OCI-LY1 (cell line): ENCODE data around the gene TIMELESS.
"Not testable (repeated sequence)": the region's sequence is repeated elsewhere in the genome, so short reads cannot be mapped to it uniquely, and the experiment has no call there.

Experiments used
- H2AFZ ChIP-seq: fragments of 200-600 bp; sonication (generic), shearing (Covaris generic); 2 replicates; pipeline ENCODE4 v1.6.0; 2014; ENCODE audit warnings: antibody characterized with exemption, mild to moderate bottlenecking, low read length
- H3F3A ChIP-seq: fragments of 200-600 bp; sonication (generic), shearing (Covaris generic); 2 replicates; pipeline ENCODE4 v1.6.0; 2014; ENCODE audit warnings: mild to moderate bottlenecking, antibody characterized with exemption, low read length, moderate library complexity; ENCODE audit not compliant: insufficient read depth
- H3K27ac ChIP-seq: fragments of 200-600 bp; sonication (generic); 2 replicates; pipeline ENCODE4 v1.5.1; 2014; ENCODE audit warnings: low read length, mixed run types, mild to moderate bottlenecking, low read depth; ENCODE audit not compliant: poor library complexity, severe bottlenecking
- H3K27me3 ChIP-seq: fragments of 200-600 bp; sonication (generic); 2 replicates; pipeline ENCODE4 v1.6.0; 2014; ENCODE audit warnings: antibody characterized with exemption, mild to moderate bottlenecking, low read length, moderate library complexity; ENCODE audit not compliant: insufficient read depth
- H3K36me3 ChIP-seq: fragments of 200-600 bp; sonication (generic); 2 replicates; pipeline ENCODE4 v1.6.1; 2014; ENCODE audit warnings: mild to moderate bottlenecking, antibody characterized with exemption, low read length, moderate library complexity, mixed read lengths; ENCODE audit not compliant: insufficient read depth
- H3K4me1 ChIP-seq: fragments of 200-600 bp; sonication (generic); 2 replicates; pipeline ENCODE4 v1.5.1; 2014; ENCODE audit warnings: mild to moderate bottlenecking, low read length, moderate library complexity; ENCODE audit not compliant: insufficient read depth, severe bottlenecking
- H3K4me2 ChIP-seq: fragments of 200-600 bp; sonication (generic), shearing (Covaris generic); 2 replicates; pipeline ENCODE4 v1.6.1; 2014; ENCODE audit warnings: low read length
- H3K4me3 ChIP-seq: fragments of 200-600 bp; sonication (generic); 2 replicates; pipeline ENCODE4 v1.5.1; 2014; ENCODE audit warnings: low read length, low read depth, mild to moderate bottlenecking, mixed read lengths; ENCODE audit not compliant: poor library complexity, severe bottlenecking
- H3K79me2 ChIP-seq: fragments of 200-600 bp; shearing (Covaris generic); 2 replicates; pipeline ENCODE4 v1.6.1; 2016; ENCODE audit warnings: mixed run types, low read length, mixed read lengths; ENCODE audit not compliant: insufficient read depth
- H3K9ac ChIP-seq: fragments of 200-600 bp; sonication (generic), shearing (Covaris generic); 2 replicates; pipeline ENCODE4 v1.6.1; 2014; ENCODE audit warnings: mild to moderate bottlenecking, low read length, mixed read lengths
- H3K9me2 ChIP-seq: fragments of 200-600 bp; sonication (generic), shearing (Covaris generic); 2 replicates; pipeline ENCODE4 v1.6.1; 2014; ENCODE audit warnings: low read depth, mild to moderate bottlenecking, low read length, mixed read lengths
- H3K9me3 ChIP-seq: fragments of 200-600 bp; shearing (Covaris generic); 2 replicates; pipeline ENCODE4 v1.6.1; 2014; ENCODE audit warnings: low read length, mixed read lengths
- H4K20me1 ChIP-seq: fragments of 200-600 bp; sonication (generic), shearing (Covaris generic); 2 replicates; pipeline ENCODE4 v1.6.0; 2016; ENCODE audit warnings: mild to moderate bottlenecking, low read length; ENCODE audit not compliant: insufficient read depth
- CTCF ChIP-seq: fragments of 200-600 bp; sonication (generic), shearing (Covaris generic); IDR thresholded peaks from 2 replicates; pipeline ENCODE4 v1.5.1; 2017; ENCODE audit warnings: mild to moderate bottlenecking, antibody characterized with exemption, low read length, moderate library complexity, mixed read lengths
- EZH2 ChIP-seq: fragments of 200-600 bp; sonication (generic), shearing (Covaris generic); IDR thresholded peaks from 2 replicates; pipeline ENCODE4 v1.8.0; 2017; ENCODE audit warnings: borderline replicate concordance, mixed run types, mild to moderate bottlenecking, antibody characterized with exemption, low read length, moderate library complexity, mixed read lengths

Gene TIMELESS

GRCh38 chr12:56493409-56494105 lies 44.3 kb upstream of the TIMELESS start:
- not testable (repeated sequence) for H3K79me2 ChIP-seq, H2AFZ ChIP-seq, H4K20me1 ChIP-seq, H3K27me3 ChIP-seq, H3K9me3 ChIP-seq, H3K36me3 ChIP-seq, H3K4me3 ChIP-seq, H3F3A ChIP-seq, H3K27ac ChIP-seq, H3K4me1 ChIP-seq, H3K9me2 ChIP-seq, H3K4me2 ChIP-seq, H3K9ac ChIP-seq

- TF ChIP-seq CTCF (no peak), EZH2 (no peak)
- Histone ChIP-seq H3K36me3 (no peaks in the 10 kb centered on the region), H3K27ac (no peak overlapping the region), H3F3A (no peaks in the 10 kb centered on the region), H2AFZ (no peak overlapping the region), H3K27me3 (peaks cover 8% of the 10 kb centered on the region), H3K4me1 (no peaks in the 10 kb centered on the region), H3K79me2 (no peaks in the 10 kb centered on the region), H3K9me3 (no peaks in the 10 kb centered on the region), H3K9ac (no peak overlapping the region), H3K9me2 (no peaks in the 10 kb centered on the region), H3K4me2 (no peak overlapping the region), H4K20me1 (no peaks in the 10 kb centered on the region), H3K4me3 (no peak overlapping the region)
Observed at GRCh38 chr12:56490360-56490759, 41.1 kb upstream of the TIMELESS start.

GRCh38 chr12:56488041-56488955 lies 39.1 kb upstream of the TIMELESS start, which contains the start of gene GLS2:
Gene GLS2 (minus strand): TSS chr12:56488161. CDS start chr12:56488118, 43 bp downstream.
- Histone ChIP-seq H3K27me3 (peaks cover 8% of the 10 kb centered on the region), H3K36me3 (no peaks in the 10 kb centered on the region), H2AFZ (no peak within 1 kb of the TSS), H4K20me1 (no peaks in the 10 kb centered on the region), H3K9me3 (no peaks in the 10 kb centered on the region), H3K27ac (no peak within 1 kb of the TSS), H3F3A (no peaks in the 10 kb centered on the region), H3K4me3 (no peak within 1 kb of the TSS), H3K4me2 (peak within 1 kb of the TSS; percentile 26; the same call in 1 of the 2 replicates), H3K4me1 (no peaks in the 10 kb centered on the region), H3K9ac (no peak within 1 kb of the TSS), H3K9me2 (no peaks in the 10 kb centered on the region), H3K79me2 (no peaks in the 10 kb centered on the region)
- no peak for TF ChIP-seq CTCF
- no peak for TF ChIP-seq EZH2
